GM18909 (cell line): ENCODE results near the gene LSR.

Source experiments
- ATAC-seq: cut with Tn5 transposase; IDR thresholded peaks from one replicate; pipeline ENCODE4 v1.9.1; 2021; ENCODE audit warnings: mild to moderate bottlenecking; ENCODE audit not compliant: unreplicated experiment, poor library complexity

Gene LSR

GRCh38 chr19:35314031-35314430 is 65.2 kb downstream of the LSR start:
- no peak for ATAC-seq

- ATAC-seq: no peak
Measured at GRCh38 chr19:35314858-35315470, 66.2 kb downstream of the LSR start.

GRCh38 chr19:35315883-35316282 is 67.1 kb downstream of the LSR start:
- no peak for ATAC-seq

- ATAC-seq: no peak
Measured at GRCh38 chr19:35316560-35316959, 67.8 kb downstream of the LSR start.
